WTC11 (cell line): Measurements from ENCODE around the gene CCDC124. TPM values are rescaled to one million over a fixed set of nuclear protein-coding genes. Genes with fewer than 3 reads are reported as not detected.

Experiments
- ATAC-seq: fragments of 200-7000 bp; cut with Tn5 transposase; 2 replicates; pipeline ENCODE4 v1.10.0; 2021; ENCODE audit warnings: mild to moderate bottlenecking, moderate library complexity
- CTCF ChIA-PET: fragments of 300-600 bp; sonication (Branson Sonifier 250); formaldehyde crosslinking; loops from one replicate; lab custom pipeline; 2021; ENCODE audit warnings: antibody characterized with exemption; lab: Charles Lee
- POLR2A ChIA-PET: fragments of 350-600 bp; sonication (Branson Sonifier 250); formaldehyde crosslinking; loops from one replicate; lab custom pipeline; 2021; ENCODE audit warnings: antibody characterized with exemption; lab: Charles Lee
- DNase-seq: peaks from one replicate; pipeline ENCODE4 v3.0.0; 2021; ENCODE audit warnings: low spot score
- H3K27ac Mint-ChIP-seq: 2 replicates; pipeline ENCODE4 v1.8.0; 2021; ENCODE audit warnings: mixed read lengths
- H3K27me3 Mint-ChIP-seq: 2 replicates; pipeline ENCODE4 v1.8.0; 2021; ENCODE audit warnings: low read depth, mild to moderate bottlenecking, moderate library complexity, mixed read lengths
- H3K36me3 Mint-ChIP-seq: 2 replicates; pipeline ENCODE4 v1.8.0; 2021; ENCODE audit warnings: mixed read lengths
- H3K4me1 Mint-ChIP-seq: 2 replicates; pipeline ENCODE4 v1.8.0; 2022; ENCODE audit warnings: mixed read lengths
- H3K4me3 Mint-ChIP-seq: 2 replicates; pipeline ENCODE4 v1.8.0; 2021; ENCODE audit warnings: mild to moderate bottlenecking, moderate library complexity, mixed read lengths
- H3K9me3 Mint-ChIP-seq: 2 replicates; pipeline ENCODE4 v1.8.0; 2021; ENCODE audit warnings: mixed read lengths
- ARID4B ChIP-seq: sonication (generic); formaldehyde crosslinking; IDR thresholded peaks from 2 replicates; pipeline ENCODE4 v1.8.0; 2023; ENCODE audit warnings: missing genetic modification reagents, mild to moderate bottlenecking, borderline replicate concordance
- CREB1 ChIP-seq: sonication (generic); formaldehyde crosslinking; IDR thresholded peaks from 2 replicates; pipeline ENCODE4 v1.8.0; 2023; ENCODE audit warnings: mild to moderate bottlenecking, missing genetic modification reagents
- GABPB1 ChIP-seq: sonication (generic); formaldehyde crosslinking; IDR thresholded peaks from 2 replicates; pipeline ENCODE4 v1.8.1; 2023; ENCODE audit warnings: mild to moderate bottlenecking, missing genetic modification reagents
- GTF2I ChIP-seq: fragments of 250-450 bp; sonication (Bioruptor Pico); conservative IDR thresholded peaks from 2 replicates; pipeline ENCODE4 v1.4.0; 2021; ENCODE audit warnings: mild to moderate bottlenecking
- HMGA2 ChIP-seq: fragments of 250-450 bp; sonication (Bioruptor Pico); IDR thresholded peaks from 2 replicates; pipeline ENCODE4 v1.4.0; 2021; ENCODE audit warnings: mild to moderate bottlenecking, moderate library complexity
- NR3C1 ChIP-seq: sonication (generic); formaldehyde crosslinking; conservative IDR thresholded peaks from 2 replicates; pipeline ENCODE4 v1.8.1; 2023; ENCODE audit warnings: low read depth, mild to moderate bottlenecking, missing genetic modification reagents
- OVOL2 ChIP-seq: fragments of 250-450 bp; sonication (Bioruptor Pico); IDR thresholded peaks from 2 replicates; pipeline ENCODE4 v1.9.0; 2021; ENCODE audit warnings: mild to moderate bottlenecking, borderline replicate concordance
- RELA ChIP-seq: sonication (generic); formaldehyde crosslinking; IDR thresholded peaks from 2 replicates; pipeline ENCODE4 v1.8.1; 2022; ENCODE audit warnings: missing genetic modification reagents, mild to moderate bottlenecking, borderline replicate concordance
- SP1 ChIP-seq: sonication (generic); formaldehyde crosslinking; conservative IDR thresholded peaks from 2 replicates; pipeline ENCODE4 v1.8.1; 2022; ENCODE audit warnings: missing genetic modification reagents
- USF1 ChIP-seq: sonication (generic); formaldehyde crosslinking; IDR thresholded peaks from 2 replicates; pipeline ENCODE4 v1.8.0; 2022; ENCODE audit warnings: mild to moderate bottlenecking, missing genetic modification reagents
- ZNF121 ChIP-seq: sonication (generic); formaldehyde crosslinking; IDR thresholded peaks from 2 replicates; pipeline ENCODE4 v1.8.0; 2023; ENCODE audit warnings: missing genetic modification reagents
- ZNF232 ChIP-seq: sonication (generic); formaldehyde crosslinking; IDR thresholded peaks from 2 replicates; pipeline ENCODE4 v1.8.0; 2022; ENCODE audit warnings: mild to moderate bottlenecking, missing genetic modification reagents
- total RNA-seq: library from RNA; stranded (reverse); gene quantifications from 3 replicates; pipeline ENCODE4 v1.2.3, GENCODE V29; 2021
- TF ChIP-seq, protein P1 (sequence below): fragments of 250-450 bp; sonication (Bioruptor Pico); IDR thresholded peaks from 2 replicates; pipeline ENCODE4 v1.9.0; 2021; ENCODE audit warnings: mild to moderate bottlenecking, borderline replicate concordance
- TF ChIP-seq, protein P2 (sequence below): sonication (generic); formaldehyde crosslinking; IDR thresholded peaks from 2 replicates; pipeline ENCODE4 v1.8.1; 2023; ENCODE audit warnings: mild to moderate bottlenecking, missing genetic modification reagents
- TF ChIP-seq, protein P3 (sequence below): sonication (generic); formaldehyde crosslinking; IDR thresholded peaks from 2 replicates; pipeline ENCODE4 v1.8.1; 2023; ENCODE audit warnings: mild to moderate bottlenecking, missing genetic modification reagents, borderline replicate concordance
- TF ChIP-seq, protein P4 (sequence below): fragments of 250-450 bp; sonication (Bioruptor Pico); IDR thresholded peaks from 2 replicates; pipeline ENCODE4 v1.9.0; 2021; ENCODE audit warnings: mild to moderate bottlenecking

The CCDC124 gene
- total RNA-seq, 1 experiment from 2014 or later, result 156 TPM

GRCh38 chr19:17957885-17958284 is 25.1 kb downstream of the CCDC124 start (continued):
- TF ChIP-seq, protein P1, sequence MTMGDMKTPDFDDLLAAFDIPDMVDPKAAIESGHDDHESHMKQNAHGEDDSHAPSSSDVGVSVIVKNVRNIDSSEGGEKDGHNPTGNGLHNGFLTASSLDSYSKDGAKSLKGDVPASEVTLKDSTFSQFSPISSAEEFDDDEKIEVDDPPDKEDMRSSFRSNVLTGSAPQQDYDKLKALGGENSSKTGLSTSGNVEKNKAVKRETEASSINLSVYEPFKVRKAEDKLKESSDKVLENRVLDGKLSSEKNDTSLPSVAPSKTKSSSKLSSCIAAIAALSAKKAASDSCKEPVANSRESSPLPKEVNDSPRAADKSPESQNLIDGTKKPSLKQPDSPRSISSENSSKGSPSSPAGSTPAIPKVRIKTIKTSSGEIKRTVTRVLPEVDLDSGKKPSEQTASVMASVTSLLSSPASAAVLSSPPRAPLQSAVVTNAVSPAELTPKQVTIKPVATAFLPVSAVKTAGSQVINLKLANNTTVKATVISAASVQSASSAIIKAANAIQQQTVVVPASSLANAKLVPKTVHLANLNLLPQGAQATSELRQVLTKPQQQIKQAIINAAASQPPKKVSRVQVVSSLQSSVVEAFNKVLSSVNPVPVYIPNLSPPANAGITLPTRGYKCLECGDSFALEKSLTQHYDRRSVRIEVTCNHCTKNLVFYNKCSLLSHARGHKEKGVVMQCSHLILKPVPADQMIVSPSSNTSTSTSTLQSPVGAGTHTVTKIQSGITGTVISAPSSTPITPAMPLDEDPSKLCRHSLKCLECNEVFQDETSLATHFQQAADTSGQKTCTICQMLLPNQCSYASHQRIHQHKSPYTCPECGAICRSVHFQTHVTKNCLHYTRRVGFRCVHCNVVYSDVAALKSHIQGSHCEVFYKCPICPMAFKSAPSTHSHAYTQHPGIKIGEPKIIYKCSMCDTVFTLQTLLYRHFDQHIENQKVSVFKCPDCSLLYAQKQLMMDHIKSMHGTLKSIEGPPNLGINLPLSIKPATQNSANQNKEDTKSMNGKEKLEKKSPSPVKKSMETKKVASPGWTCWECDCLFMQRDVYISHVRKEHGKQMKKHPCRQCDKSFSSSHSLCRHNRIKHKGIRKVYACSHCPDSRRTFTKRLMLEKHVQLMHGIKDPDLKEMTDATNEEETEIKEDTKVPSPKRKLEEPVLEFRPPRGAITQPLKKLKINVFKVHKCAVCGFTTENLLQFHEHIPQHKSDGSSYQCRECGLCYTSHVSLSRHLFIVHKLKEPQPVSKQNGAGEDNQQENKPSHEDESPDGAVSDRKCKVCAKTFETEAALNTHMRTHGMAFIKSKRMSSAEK (CRISPR knock-in tag), result no peak
- TF ChIP-seq NR3C1 (CRISPR knock-in tag), result no peak
- TF ChIP-seq, all 79 proteins: peak for 0

GRCh38 chr19:17963936-17964691 is 31.3 kb downstream of the CCDC124 start:
- ChIA-PET POLR2A (no interaction called here), CTCF (interaction anchor here (0.8 kb wide), 1 partner anchor 31 kb away, joined by 3 read pairs; the partner anchor contains the start of gene CCDC124)
- Mint-ChIP-seq H3K9me3 (no peaks in the 10 kb centered on the region), H3K27ac (no peak overlapping the region), H3K4me3 (no peak overlapping the region), H3K27me3 (peaks cover 14% of the 10 kb centered on the region), H3K36me3 (no peaks in the 10 kb centered on the region), H3K4me1 (peaks cover 22% of the 10 kb centered on the region)
- no peak for DNase-seq
- no peak for ATAC-seq
- TF ChIP-seq, protein P2, sequence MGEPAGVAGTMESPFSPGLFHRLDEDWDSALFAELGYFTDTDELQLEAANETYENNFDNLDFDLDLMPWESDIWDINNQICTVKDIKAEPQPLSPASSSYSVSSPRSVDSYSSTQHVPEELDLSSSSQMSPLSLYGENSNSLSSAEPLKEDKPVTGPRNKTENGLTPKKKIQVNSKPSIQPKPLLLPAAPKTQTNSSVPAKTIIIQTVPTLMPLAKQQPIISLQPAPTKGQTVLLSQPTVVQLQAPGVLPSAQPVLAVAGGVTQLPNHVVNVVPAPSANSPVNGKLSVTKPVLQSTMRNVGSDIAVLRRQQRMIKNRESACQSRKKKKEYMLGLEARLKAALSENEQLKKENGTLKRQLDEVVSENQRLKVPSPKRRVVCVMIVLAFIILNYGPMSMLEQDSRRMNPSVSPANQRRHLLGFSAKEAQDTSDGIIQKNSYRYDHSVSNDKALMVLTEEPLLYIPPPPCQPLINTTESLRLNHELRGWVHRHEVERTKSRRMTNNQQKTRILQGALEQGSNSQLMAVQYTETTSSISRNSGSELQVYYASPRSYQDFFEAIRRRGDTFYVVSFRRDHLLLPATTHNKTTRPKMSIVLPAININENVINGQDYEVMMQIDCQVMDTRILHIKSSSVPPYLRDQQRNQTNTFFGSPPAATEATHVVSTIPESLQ (CRISPR knock-in tag), result no peak
- no peak for TF ChIP-seq OVOL2 (CRISPR knock-in tag)
- TF ChIP-seq CREB1 (CRISPR knock-in tag), result no peak
- no peak for TF ChIP-seq NR3C1 (CRISPR knock-in tag)
- no peak for TF ChIP-seq GTF2I
- TF ChIP-seq SP1 (CRISPR knock-in tag), result no peak
- TF ChIP-seq RELA, result no peak
- TF ChIP-seq GABPB1 (CRISPR knock-in tag), result no peak
- no peak for TF ChIP-seq ZNF232 (CRISPR knock-in tag)
- no peak for TF ChIP-seq ZNF121 (CRISPR knock-in tag)
- TF ChIP-seq, protein P3, sequence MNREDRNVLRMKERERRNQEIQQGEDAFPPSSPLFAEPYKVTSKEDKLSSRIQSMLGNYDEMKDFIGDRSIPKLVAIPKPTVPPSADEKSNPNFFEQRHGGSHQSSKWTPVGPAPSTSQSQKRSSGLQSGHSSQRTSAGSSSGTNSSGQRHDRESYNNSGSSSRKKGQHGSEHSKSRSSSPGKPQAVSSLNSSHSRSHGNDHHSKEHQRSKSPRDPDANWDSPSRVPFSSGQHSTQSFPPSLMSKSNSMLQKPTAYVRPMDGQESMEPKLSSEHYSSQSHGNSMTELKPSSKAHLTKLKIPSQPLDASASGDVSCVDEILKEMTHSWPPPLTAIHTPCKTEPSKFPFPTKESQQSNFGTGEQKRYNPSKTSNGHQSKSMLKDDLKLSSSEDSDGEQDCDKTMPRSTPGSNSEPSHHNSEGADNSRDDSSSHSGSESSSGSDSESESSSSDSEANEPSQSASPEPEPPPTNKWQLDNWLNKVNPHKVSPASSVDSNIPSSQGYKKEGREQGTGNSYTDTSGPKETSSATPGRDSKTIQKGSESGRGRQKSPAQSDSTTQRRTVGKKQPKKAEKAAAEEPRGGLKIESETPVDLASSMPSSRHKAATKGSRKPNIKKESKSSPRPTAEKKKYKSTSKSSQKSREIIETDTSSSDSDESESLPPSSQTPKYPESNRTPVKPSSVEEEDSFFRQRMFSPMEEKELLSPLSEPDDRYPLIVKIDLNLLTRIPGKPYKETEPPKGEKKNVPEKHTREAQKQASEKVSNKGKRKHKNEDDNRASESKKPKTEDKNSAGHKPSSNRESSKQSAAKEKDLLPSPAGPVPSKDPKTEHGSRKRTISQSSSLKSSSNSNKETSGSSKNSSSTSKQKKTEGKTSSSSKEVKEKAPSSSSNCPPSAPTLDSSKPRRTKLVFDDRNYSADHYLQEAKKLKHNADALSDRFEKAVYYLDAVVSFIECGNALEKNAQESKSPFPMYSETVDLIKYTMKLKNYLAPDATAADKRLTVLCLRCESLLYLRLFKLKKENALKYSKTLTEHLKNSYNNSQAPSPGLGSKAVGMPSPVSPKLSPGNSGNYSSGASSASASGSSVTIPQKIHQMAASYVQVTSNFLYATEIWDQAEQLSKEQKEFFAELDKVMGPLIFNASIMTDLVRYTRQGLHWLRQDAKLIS (CRISPR knock-in tag), result no peak
- TF ChIP-seq USF1 (CRISPR knock-in tag), result no peak
- no peak for TF ChIP-seq ARID4B (CRISPR knock-in tag)
- TF ChIP-seq, protein P4, sequence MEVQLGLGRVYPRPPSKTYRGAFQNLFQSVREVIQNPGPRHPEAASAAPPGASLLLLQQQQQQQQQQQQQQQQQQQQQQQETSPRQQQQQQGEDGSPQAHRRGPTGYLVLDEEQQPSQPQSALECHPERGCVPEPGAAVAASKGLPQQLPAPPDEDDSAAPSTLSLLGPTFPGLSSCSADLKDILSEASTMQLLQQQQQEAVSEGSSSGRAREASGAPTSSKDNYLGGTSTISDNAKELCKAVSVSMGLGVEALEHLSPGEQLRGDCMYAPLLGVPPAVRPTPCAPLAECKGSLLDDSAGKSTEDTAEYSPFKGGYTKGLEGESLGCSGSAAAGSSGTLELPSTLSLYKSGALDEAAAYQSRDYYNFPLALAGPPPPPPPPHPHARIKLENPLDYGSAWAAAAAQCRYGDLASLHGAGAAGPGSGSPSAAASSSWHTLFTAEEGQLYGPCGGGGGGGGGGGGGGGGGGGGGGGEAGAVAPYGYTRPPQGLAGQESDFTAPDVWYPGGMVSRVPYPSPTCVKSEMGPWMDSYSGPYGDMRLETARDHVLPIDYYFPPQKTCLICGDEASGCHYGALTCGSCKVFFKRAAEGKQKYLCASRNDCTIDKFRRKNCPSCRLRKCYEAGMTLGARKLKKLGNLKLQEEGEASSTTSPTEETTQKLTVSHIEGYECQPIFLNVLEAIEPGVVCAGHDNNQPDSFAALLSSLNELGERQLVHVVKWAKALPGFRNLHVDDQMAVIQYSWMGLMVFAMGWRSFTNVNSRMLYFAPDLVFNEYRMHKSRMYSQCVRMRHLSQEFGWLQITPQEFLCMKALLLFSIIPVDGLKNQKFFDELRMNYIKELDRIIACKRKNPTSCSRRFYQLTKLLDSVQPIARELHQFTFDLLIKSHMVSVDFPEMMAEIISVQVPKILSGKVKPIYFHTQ (CRISPR knock-in tag), result no peak
- TF ChIP-seq HMGA2 (CRISPR knock-in tag), result no peak
